ENCODE measurements around the gene RPA1. TPM values are rescaled to one million over a fixed set of nuclear protein-coding genes. Genes with fewer than 3 reads are reported as not detected.

Gene RPA1
- total RNA-seq, 1 experiment from 2014 or later: 158 TPM

- TF ChIP-seq E2F4 (CRISPR knock-in tag; IDR thresholded peaks at IDR 0.05; ENCODE audit: borderline replicate concordance, low read depth): peak; percentile 32; the same call in 1 of the 2 replicates
- TF ChIP-seq ZNF396 (CRISPR knock-in tag; IDR thresholded peaks at IDR 0.05; ENCODE audit: borderline replicate concordance): no peak
- TF ChIP-seq USF2 (CRISPR knock-in tag; IDR thresholded peaks at IDR 0.05): peak; percentile 100
- TF ChIP-seq ESRRA (CRISPR knock-in tag; IDR thresholded peaks at IDR 0.05; ENCODE audit: borderline replicate concordance): no peak
- no peak for TF ChIP-seq ZNF423 (CRISPR knock-in tag; IDR thresholded peaks at IDR 0.05)
- peak; percentile 87; the same call in 1 of the 2 replicates for TF ChIP-seq FOXP1 (CRISPR knock-in tag; IDR thresholded peaks at IDR 0.05; ENCODE audit: borderline replicate concordance)
- no peak for TF ChIP-seq GABPB1 (CRISPR knock-in tag; IDR thresholded peaks at IDR 0.05)
- no peak; the same call in 1 of the 2 replicates for TF ChIP-seq IRF1 (CRISPR knock-in tag; IDR thresholded peaks at IDR 0.05)
- TF ChIP-seq SMAD3 (CRISPR knock-in tag; IDR thresholded peaks at IDR 0.05; ENCODE audit: borderline replicate concordance): no peak
- TF ChIP-seq MXD4 (CRISPR knock-in tag; IDR thresholded peaks at IDR 0.05; ENCODE audit: borderline replicate concordance): no peak
- TF ChIP-seq ELF4 (CRISPR knock-in tag; IDR thresholded peaks at IDR 0.05; ENCODE audit: low read depth): no peak; the same call in 1 of the 2 replicates
- TF ChIP-seq RORB (CRISPR knock-in tag; IDR thresholded peaks at IDR 0.05): no peak
- TF ChIP-seq CREM (CRISPR knock-in tag; IDR thresholded peaks at IDR 0.05): peak; percentile 74; the same call in 1 of the 2 replicates
Measured at GRCh38 chr17:1829592-1830257, at the start of gene RPA1, which contains the start of gene SMYD4 (continued).

GRCh38 chr17:1782171-1782567 lies 47.6 kb upstream of the RPA1 start:
- Mint-ChIP-seq H3K36me3 (peaks cover 60% of the 10 kb centered on the region), H3K4me1 (no peaks in the 10 kb centered on the region), H3K27ac (no peak overlapping the region), H3K4me3 (no peak overlapping the region), H3K27me3 (ENCODE audit: low read depth) (no peaks in the 10 kb centered on the region), H3K9me3 (no peaks in the 10 kb centered on the region)
- TF ChIP-seq FOXP4 (CRISPR knock-in tag; IDR thresholded peaks at IDR 0.05): no peak
- TF ChIP-seq ZNF512 (CRISPR knock-in tag; IDR thresholded peaks at IDR 0.05; ENCODE audit: borderline replicate concordance): no peak
- no peak for TF ChIP-seq TCF7 (CRISPR knock-in tag; IDR thresholded peaks at IDR 0.05; ENCODE audit: low read depth)
- no peak for TF ChIP-seq ZNF232 (CRISPR knock-in tag; IDR thresholded peaks at IDR 0.05)
- no peak for TF ChIP-seq FOXK1 (CRISPR knock-in tag; IDR thresholded peaks at IDR 0.05)
- no peak for TF ChIP-seq GRHL2 (CRISPR knock-in tag; IDR thresholded peaks at IDR 0.05; ENCODE audit: insufficient replicate concordance, severe bottlenecking)
- no peak for TF ChIP-seq KAT7 (CRISPR knock-in tag; IDR thresholded peaks at IDR 0.05; ENCODE audit: borderline replicate concordance)
- no peak for TF ChIP-seq ATF6 (CRISPR knock-in tag; IDR thresholded peaks at IDR 0.05)
- no peak for DNase-seq (ENCODE audit: low spot score)
- ChIA-PET CTCF (interaction anchor here (1.2 to 4.2 kb wide), 3 partner anchors 12 to 67 kb away, joined by 3 to 64 read pairs (median 60); no protein-coding TSS in a partner anchor), POLR2A (interaction anchor here (0.6 kb wide), 1 partner anchor 81 kb away, joined by 5 read pairs; no protein-coding TSS in a partner anchor)
- no peak for ATAC-seq

Measured in WTC11 (cell line).